Activated CD8-positive, alpha-beta T cell treated with anti-CD3 and anti-CD28 coated beads for 36 hours (primary cell): ENCODE results near the gene GARIN3. TPM values are rescaled to one million over a fixed set of nuclear protein-coding genes. Genes with fewer than 3 reads are reported as not detected.
"Not testable (repeated sequence)": the region's sequence is repeated elsewhere in the genome, so short reads cannot be mapped to it uniquely, and the experiment has no call there.

Experiments used
- ATAC-seq: fragments of 200-7000 bp; cut with Tn5 transposase; one replicate; pipeline ENCODE4 v1.10.0; 2021; ENCODE audit warnings: mild to moderate bottlenecking, moderate library complexity
- CTCF ChIA-PET: fragments of 350-600 bp; sonication (Branson Sonifier 250); formaldehyde crosslinking; loops from one replicate; lab custom pipeline; 2021; ENCODE audit warnings: antibody characterized with exemption; lab: Charles Lee
- POLR2A ChIA-PET: fragments of 350-600 bp; sonication (Branson Sonifier 250); formaldehyde crosslinking; loops from one replicate; lab custom pipeline; 2021; ENCODE audit warnings: antibody characterized with exemption; lab: Charles Lee
- DNase-seq: peaks from one replicate; pipeline ENCODE4 v3.0.0-alpha.2; 2020
- H3K27ac Mint-ChIP-seq: one replicate; pipeline ENCODE4 v1.8.0; 2021; ENCODE audit warnings: mild to moderate bottlenecking, mixed read lengths
- H3K27me3 Mint-ChIP-seq: one replicate; pipeline ENCODE4 v1.8.0; 2021; ENCODE audit warnings: mixed read lengths
- H3K36me3 Mint-ChIP-seq: one replicate; pipeline ENCODE4 v1.8.0; 2021; ENCODE audit warnings: low read depth, mixed read lengths
- H3K4me1 Mint-ChIP-seq: one replicate; pipeline ENCODE4 v1.8.0; 2021; ENCODE audit warnings: low read depth, mixed read lengths
- H3K4me3 Mint-ChIP-seq: one replicate; pipeline ENCODE4 v1.8.0; 2021; ENCODE audit warnings: mild to moderate bottlenecking, moderate library complexity, mixed read lengths
- H3K9me3 Mint-ChIP-seq: one replicate; pipeline ENCODE4 v1.8.0; 2021; ENCODE audit warnings: mixed read lengths
- CTCF ChIP-seq: fragments of 200-600 bp; IDR thresholded peaks from one replicate; pipeline ENCODE4 v1.8.0; 2022; ENCODE audit warnings: antibody characterized with exemption, mild to moderate bottlenecking
- intact Hi-C: fragments of 100-400 bp; cut with micrococcal nuclease; formaldehyde crosslinking; loops from one replicate; pipeline ENCODE4 v1.10.0; 2022
- total RNA-seq, 2 experiments: library from RNA; stranded (reverse); gene quantifications; one replicate each; pipeline ENCODE4 v1.2.3, GENCODE V29; 2021

GARIN3 gene
- total RNA-seq, 2 experiments from 2014 or later: 0.77 to 1.1 TPM

- Mint-ChIP-seq H3K27me3 (no peaks in the 10 kb centered on the region), H3K4me3 (peak overlapping the region; percentile 58), H3K36me3 (peaks cover 95% of the 10 kb centered on the region), H3K27ac (peak overlapping the region; percentile 92), H3K9me3 (no peaks in the 10 kb centered on the region), H3K4me1 (peaks cover 96% of the 10 kb centered on the region)
- intact Hi-C loops: loop anchor here (1.0 kb wide), 1 partner anchor 9 kb away; no protein-coding TSS in a partner anchor
- ChIA-PET CTCF (interaction anchor here (0.7 to 1.5 kb wide), 2 partner anchors 10 to 15 kb away, joined by 3 read pairs; no protein-coding TSS in a partner anchor), POLR2A (interaction anchor here (1.1 to 55.7 kb wide), 6 partner anchors 13 to 42 kb away, joined by 3 to 1980 read pairs (median 6); partner anchors contain the start of genes GARIN3 and ITK)
- ATAC-seq (peak; percentile 29), DNase-seq (peak; percentile 44)
- no peak for TF ChIP-seq CTCF
Measured at GRCh38 chr5:157213527-157214243, 47.6 kb upstream of the GARIN3 start.

GRCh38 chr5:157212307-157212706, 46.2 kb upstream of the GARIN3 start:
- Mint-ChIP-seq H3K9me3 (no peaks in the 10 kb centered on the region), H3K27me3 (no peaks in the 10 kb centered on the region), H3K27ac (peak overlapping the region; percentile 92), H3K36me3 (peaks cover 94% of the 10 kb centered on the region), H3K4me1 (peaks cover 96% of the 10 kb centered on the region), H3K4me3 (no peak overlapping the region)
- no peak for TF ChIP-seq CTCF
- no peak for ATAC-seq
- DNase-seq: no peak
- CTCF ChIA-PET: interaction anchor here (0.8 to 1.5 kb wide), 3 partner anchors 9 to 63 kb away, joined by 3 to 7 read pairs (median 6); no protein-coding TSS in a partner anchor
- intact Hi-C loops: no loop called here
- POLR2A ChIA-PET: interaction anchor here (0.8 to 55.7 kb wide), 5 partner anchors 14 to 70 kb away, joined by 3 to 1980 read pairs (median 5); partner anchors contain the start of genes GARIN3, ITK and MED7

- H3K4me3 Mint-ChIP-seq: not testable (repeated sequence)
Measured at GRCh38 chr5:157210652-157211051, 44.6 kb upstream of the GARIN3 start.

GRCh38 chr5:157205708-157206107, 39.6 kb upstream of the GARIN3 start:
- Mint-ChIP-seq H3K27ac (peak overlapping the region; percentile 78), H3K4me1 (peaks cover 82% of the 10 kb centered on the region), H3K36me3 (peaks cover 85% of the 10 kb centered on the region), H3K27me3 (no peaks in the 10 kb centered on the region), H3K4me3 (no peak overlapping the region), H3K9me3 (peaks cover 9% of the 10 kb centered on the region)
- POLR2A ChIA-PET: interaction anchor here (0.6 to 55.7 kb wide), 11 partner anchors 4 to 100 kb away, joined by 3 to 1980 read pairs (median 3); partner anchors contain the start of genes GARIN3, ITK and MED7
- ATAC-seq (no peak), DNase-seq (no peak)
- intact Hi-C loops: no loop called here
- CTCF ChIA-PET: interaction anchor here (2.2 kb wide), 1 partner anchor 57 kb away, joined by 12 read pairs; no protein-coding TSS in a partner anchor
- TF ChIP-seq CTCF: no peak

More at GRCh38 chr5:157210652-157211051, 44.6 kb upstream of the GARIN3 start:
- Mint-ChIP-seq H3K27ac (peak overlapping the region; percentile 92), H3K36me3 (peaks cover 92% of the 10 kb centered on the region), H3K4me1 (peaks cover 93% of the 10 kb centered on the region)
- CTCF ChIA-PET: interaction anchor here (0.9 kb wide), 1 partner anchor 62 kb away, joined by 4 read pairs; no protein-coding TSS in a partner anchor
- DNase-seq, intact Hi-C loops, H3K9me3 Mint-ChIP-seq, ATAC-seq, H3K27me3 Mint-ChIP-seq: not testable (repeated sequence)
- POLR2A ChIA-PET: interaction anchor here (1.0 to 55.7 kb wide), 3 partner anchors 9 to 25 kb away, joined by 3 to 1980 read pairs (median 1980); partner anchors contain the start of genes GARIN3 and ITK

DNA sequence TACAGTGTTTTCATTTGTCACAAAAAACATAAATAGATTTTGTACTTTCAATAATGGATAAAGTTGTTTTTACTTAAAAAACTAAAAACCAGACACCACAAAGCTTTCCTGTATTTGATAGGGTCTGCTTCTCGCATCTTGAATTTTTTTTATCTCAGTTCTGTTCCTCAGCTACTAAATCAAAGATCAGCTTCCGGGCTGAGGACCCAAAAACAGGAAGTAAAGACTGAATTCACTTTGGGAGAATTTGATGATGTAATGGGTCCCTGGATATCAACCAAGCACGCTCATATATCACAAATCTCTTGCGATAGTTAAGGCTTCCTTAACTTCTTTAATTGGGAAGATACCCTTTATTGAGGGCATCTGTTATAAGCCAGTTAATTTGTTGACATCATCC, 38.7 kb upstream of the GARIN3 start:
- Mint-ChIP-seq H3K27ac (peak overlapping the region; percentile 91), H3K4me1 (peaks cover 82% of the 10 kb centered on the region), H3K27me3 (no peaks in the 10 kb centered on the region), H3K4me3 (peak overlapping the region; percentile 66), H3K36me3 (peaks cover 88% of the 10 kb centered on the region), H3K9me3 (peaks cover 9% of the 10 kb centered on the region)
- ChIA-PET CTCF (interaction anchor here (1.5 to 2.4 kb wide), 4 partner anchors 13 to 56 kb away, joined by 5 to 12 read pairs (median 8); no protein-coding TSS in a partner anchor), POLR2A (interaction anchor here (0.6 to 55.7 kb wide), 12 partner anchors 3 to 180 kb away, joined by 3 to 1980 read pairs (median 4); partner anchors contain the start of genes GARIN3 and ITK)
- intact Hi-C loops: no loop called here
- no peak for TF ChIP-seq CTCF
- DNase-seq (no peak), ATAC-seq (no peak)
